ENCODE data around the gene TIMM23B. TPM values are rescaled to one million over a fixed set of nuclear protein-coding genes. Genes with fewer than 3 reads are reported as not detected.
"Not testable (repeated sequence)": the region's sequence is repeated elsewhere in the genome, so short reads cannot be mapped to it uniquely, and the experiment has no call there.

The TIMM23B gene
- total RNA-seq, 4 donors from 2014 or later: 11.9 to 41.4 (median 24.0) TPM

DNA sequence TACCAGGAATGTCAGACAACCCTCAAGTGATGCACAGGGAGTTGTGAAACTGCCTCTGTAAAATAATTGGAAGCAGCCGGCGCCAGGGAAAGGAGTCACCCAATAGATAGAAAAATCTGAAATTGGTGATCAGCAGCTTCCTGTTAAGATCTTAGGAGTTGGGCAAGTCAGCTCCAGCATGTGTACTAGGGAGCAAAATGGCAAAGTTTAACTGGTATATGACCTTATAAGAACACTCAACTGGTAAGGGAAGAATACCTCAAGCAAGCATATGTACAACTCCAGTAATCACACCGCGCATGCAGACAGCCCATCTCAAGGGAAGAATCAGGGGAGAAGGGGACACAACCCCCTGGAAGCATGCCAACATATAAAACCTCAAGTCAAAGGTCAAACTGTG, 18.3 kb upstream of the TIMM23B start:
- H3K4me1 ChIP-seq; in situ Hi-C loops (cut with MboI; ENCODE audit: low pct_ligation_motif_present in 1 of 4, low pct_unique_long_range_greater_than_20kb in 1 of 4, low sequenced_read_pairs in 3 of 4); H3K36me3 ChIP-seq; H3K9me3 ChIP-seq; H3K27ac ChIP-seq; DNase-seq; intact Hi-C loops (cut with DNase I; ENCODE audit: low total_unique reads); H3K27me3 ChIP-seq; H3K4me3 ChIP-seq: not testable (repeated sequence)
- 97% methylated on average over 4 of the region's 4 CpGs; no CpG with 5 or more reads in 1 of the 2 donors for WGBS, 2 donors (ENCODE audit: low coverage in 1 of 2)

- H3K27me3 ChIP-seq; in situ Hi-C loops (cut with MboI; ENCODE audit: low pct_ligation_motif_present in 1 of 4, low pct_unique_long_range_greater_than_20kb in 1 of 4, low sequenced_read_pairs in 3 of 4); intact Hi-C loops (cut with DNase I; ENCODE audit: low total_unique reads); H3K27ac ChIP-seq; DNase-seq; H3K4me1 ChIP-seq; H3K36me3 ChIP-seq; H3K4me3 ChIP-seq; H3K9me3 ChIP-seq: not testable (repeated sequence)
- 86 to 100% methylated on average over 2 to 5 of the region's 5 CpGs for WGBS, 2 donors (ENCODE audit: low coverage in 1 of 2)
These were observed 10.6 kb upstream of the TIMM23B start for GRCh38 chr10:49931276-49931675.

DNA sequence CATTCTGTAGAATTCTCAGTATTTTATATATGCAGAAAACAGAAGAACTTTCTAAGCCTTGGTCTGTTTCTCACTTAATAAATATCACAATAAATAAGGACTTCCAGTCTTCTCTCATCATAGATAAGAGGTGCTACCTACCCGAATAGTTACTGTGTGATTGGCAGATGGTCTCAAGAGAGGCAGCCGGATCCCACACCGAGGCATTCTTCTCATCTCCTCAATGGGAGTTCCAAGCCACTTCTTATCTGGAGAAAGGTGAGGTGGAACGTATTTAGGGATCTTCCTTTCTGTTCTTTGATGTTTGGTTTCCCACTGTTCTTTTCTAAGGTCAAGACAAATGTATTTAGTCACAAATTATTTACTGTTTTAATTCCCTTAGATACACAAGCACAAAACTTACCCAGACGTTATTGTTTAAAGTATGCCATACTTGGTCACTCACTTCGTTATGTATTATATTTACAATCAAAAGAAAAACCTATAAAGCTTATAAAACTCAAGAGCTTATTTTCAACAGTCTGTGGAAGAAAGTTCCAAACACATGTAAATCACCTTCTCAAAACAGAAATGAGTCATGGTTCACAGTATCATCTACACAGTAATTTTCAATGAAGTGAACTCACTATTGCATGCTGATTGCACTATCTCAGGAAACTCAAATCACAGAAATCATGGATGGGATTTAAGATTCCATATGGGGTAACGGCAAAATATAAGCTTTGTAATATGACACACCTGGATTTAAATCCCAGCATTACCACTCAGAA, 9.7 kb upstream of the TIMM23B start:
- H3K4me3 ChIP-seq; intact Hi-C loops (cut with DNase I; ENCODE audit: low total_unique reads); H3K4me1 ChIP-seq; H3K36me3 ChIP-seq; H3K27ac ChIP-seq; DNase-seq; H3K9me3 ChIP-seq; in situ Hi-C loops (cut with MboI; ENCODE audit: low pct_ligation_motif_present in 1 of 4, low pct_unique_long_range_greater_than_20kb in 1 of 4, low sequenced_read_pairs in 3 of 4); H3K27me3 ChIP-seq: not testable (repeated sequence)
- WGBS, 2 donors (ENCODE audit: low coverage in 1 of 2): 87 to 90% methylated on average over 5 to 7 of the region's 7 CpGs

GRCh38 chr10:49942339-49942705, 469 bp downstream of the TIMM23B start:
- Histone ChIP-seq H3K4me1 (peaks cover 10 to 20% (median 12%) of the 10 kb centered on the region in 4 donors), H3K27ac (peak overlapping the region; percentile 81 to 84 (median 82)), H3K4me3 (peak overlapping the region; percentile 42 to 91 (median 72))
- in situ Hi-C loops (cut with MboI; ENCODE audit: low pct_ligation_motif_present in 1 of 4, low pct_unique_long_range_greater_than_20kb in 1 of 4, low sequenced_read_pairs in 3 of 4); DNase-seq; H3K27me3 ChIP-seq; H3K36me3 ChIP-seq; H3K9me3 ChIP-seq; intact Hi-C loops (cut with DNase I; ENCODE audit: low total_unique reads): not testable (repeated sequence)
- 1 to 7% methylated on average over 6 to 12 of the region's 12 CpGs for WGBS, 2 donors (ENCODE audit: low coverage in 1 of 2)

- H3K36me3 ChIP-seq; H3K27ac ChIP-seq; H3K27me3 ChIP-seq; in situ Hi-C loops (cut with MboI; ENCODE audit: low pct_ligation_motif_present in 1 of 4, low pct_unique_long_range_greater_than_20kb in 1 of 4, low sequenced_read_pairs in 3 of 4); H3K4me3 ChIP-seq; intact Hi-C loops (cut with DNase I; ENCODE audit: low total_unique reads); H3K9me3 ChIP-seq; DNase-seq: not testable (repeated sequence)
- H3K4me1 ChIP-seq: peaks cover 10 to 20% (median 12%) of the 10 kb centered on the region in 4 donors
- WGBS, 2 donors (ENCODE audit: low coverage in 1 of 2): 89 to 91% methylated on average over 2 of the region's 2 CpGs
These were observed 1.8 kb downstream of the TIMM23B start for GRCh38 chr10:49943607-49944006.

GRCh38 chr10:49948142-49948541, 6.3 kb downstream of the TIMM23B start:
- H3K4me3 ChIP-seq; in situ Hi-C loops (cut with MboI; ENCODE audit: low pct_ligation_motif_present in 1 of 4, low pct_unique_long_range_greater_than_20kb in 1 of 4, low sequenced_read_pairs in 3 of 4); H3K9me3 ChIP-seq; DNase-seq; H3K27ac ChIP-seq; H3K4me1 ChIP-seq; H3K36me3 ChIP-seq; intact Hi-C loops (cut with DNase I; ENCODE audit: low total_unique reads); H3K27me3 ChIP-seq: not testable (repeated sequence)
- WGBS, 2 donors (ENCODE audit: low coverage in 1 of 2): 74 to 100% methylated on average over 1 of the region's 2 CpGs

- intact Hi-C loops (cut with DNase I; ENCODE audit: low total_unique reads); H3K9me3 ChIP-seq; DNase-seq; H3K27me3 ChIP-seq; in situ Hi-C loops (cut with MboI; ENCODE audit: low pct_ligation_motif_present in 1 of 4, low pct_unique_long_range_greater_than_20kb in 1 of 4, low sequenced_read_pairs in 3 of 4); H3K36me3 ChIP-seq; H3K27ac ChIP-seq; H3K4me1 ChIP-seq; H3K4me3 ChIP-seq: not testable (repeated sequence)
- 86 to 96% methylated on average over 2 of the region's 2 CpGs for WGBS, 2 donors (ENCODE audit: low coverage in 1 of 2)
These were observed 6.9 kb downstream of the TIMM23B start for GRCh38 chr10:49948737-49949136.

GRCh38 chr10:49952006-49952405, 10.2 kb downstream of the TIMM23B start:
- intact Hi-C loops (cut with DNase I; ENCODE audit: low total_unique reads); H3K4me1 ChIP-seq; in situ Hi-C loops (cut with MboI; ENCODE audit: low pct_ligation_motif_present in 1 of 4, low pct_unique_long_range_greater_than_20kb in 1 of 4, low sequenced_read_pairs in 3 of 4); H3K27ac ChIP-seq; H3K9me3 ChIP-seq; H3K36me3 ChIP-seq; DNase-seq; H3K27me3 ChIP-seq; H3K4me3 ChIP-seq: not testable (repeated sequence)
- WGBS, 2 donors (ENCODE audit: low coverage in 1 of 2): 67 to 80% methylated on average over 3 of the region's 3 CpGs

- intact Hi-C loops (cut with DNase I; ENCODE audit: low total_unique reads); H3K27ac ChIP-seq; H3K36me3 ChIP-seq; H3K4me1 ChIP-seq; H3K4me3 ChIP-seq; in situ Hi-C loops (cut with MboI; ENCODE audit: low pct_ligation_motif_present in 1 of 4, low pct_unique_long_range_greater_than_20kb in 1 of 4, low sequenced_read_pairs in 3 of 4); H3K27me3 ChIP-seq; DNase-seq; H3K9me3 ChIP-seq: not testable (repeated sequence)
- 67 to 80% methylated on average over 1 to 3 of the region's 3 CpGs for WGBS, 2 donors (ENCODE audit: low coverage in 1 of 2)
These were observed 11.3 kb downstream of the TIMM23B start for GRCh38 chr10:49953122-49953521.

DNA sequence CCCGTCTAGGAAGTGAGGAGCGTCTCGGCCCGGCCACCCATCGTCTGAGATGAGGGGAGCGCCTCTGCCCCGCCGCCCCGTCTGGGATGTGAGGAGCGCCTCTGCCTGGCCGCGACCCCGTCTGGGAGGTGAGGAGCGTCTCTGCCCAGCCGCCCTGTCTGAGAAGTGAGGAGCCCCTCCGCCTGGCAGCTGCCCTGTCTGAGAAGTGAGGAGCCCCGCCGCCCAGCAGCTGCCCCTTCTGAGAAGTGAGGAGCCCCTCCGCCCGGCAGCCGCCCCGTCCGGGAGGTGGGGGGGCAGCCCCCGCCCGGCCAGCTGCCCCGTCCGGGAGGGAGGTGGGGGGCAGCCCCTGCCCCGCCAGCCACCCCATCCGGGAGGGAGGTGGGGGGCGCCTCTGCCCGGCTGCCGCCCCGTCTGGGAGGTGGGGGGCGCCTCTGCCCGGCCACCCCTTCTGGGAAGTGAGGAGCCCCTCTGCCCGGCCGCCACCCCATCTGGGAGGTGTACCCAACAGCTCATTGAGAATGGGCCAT, 28.5 kb downstream of the TIMM23B start:
- H3K27ac ChIP-seq; H3K9me3 ChIP-seq; H3K36me3 ChIP-seq; DNase-seq; H3K27me3 ChIP-seq; in situ Hi-C loops (cut with MboI; ENCODE audit: low pct_ligation_motif_present in 1 of 4, low pct_unique_long_range_greater_than_20kb in 1 of 4, low sequenced_read_pairs in 3 of 4); intact Hi-C loops (cut with DNase I; ENCODE audit: low total_unique reads); H3K4me3 ChIP-seq; H3K4me1 ChIP-seq: not testable (repeated sequence)
- 99% methylated on average over 20 of the region's 37 CpGs; no CpG with 5 or more reads in 1 of the 2 donors for WGBS, 2 donors (ENCODE audit: low coverage in 1 of 2)

- H3K4me3 ChIP-seq; H3K4me1 ChIP-seq; H3K27ac ChIP-seq; DNase-seq; H3K36me3 ChIP-seq; in situ Hi-C loops (cut with MboI; ENCODE audit: low pct_ligation_motif_present in 1 of 4, low pct_unique_long_range_greater_than_20kb in 1 of 4, low sequenced_read_pairs in 3 of 4); intact Hi-C loops (cut with DNase I; ENCODE audit: low total_unique reads); H3K9me3 ChIP-seq; H3K27me3 ChIP-seq: not testable (repeated sequence)
- 61% methylated on average over 2 of the region's 2 CpGs; no CpG with 5 or more reads in 1 of the 2 donors for WGBS, 2 donors (ENCODE audit: low coverage in 1 of 2)
These were observed 29.6 kb downstream of the TIMM23B start for GRCh38 chr10:49971466-49971865.
